GM21619 (cell line): ENCODE results near the gene DPP6.

Experiments used
- ATAC-seq: cut with Tn5 transposase; IDR thresholded peaks from one replicate; pipeline ENCODE4 v1.9.1; 2021; ENCODE audit not compliant: unreplicated experiment

The DPP6 gene

DNA sequence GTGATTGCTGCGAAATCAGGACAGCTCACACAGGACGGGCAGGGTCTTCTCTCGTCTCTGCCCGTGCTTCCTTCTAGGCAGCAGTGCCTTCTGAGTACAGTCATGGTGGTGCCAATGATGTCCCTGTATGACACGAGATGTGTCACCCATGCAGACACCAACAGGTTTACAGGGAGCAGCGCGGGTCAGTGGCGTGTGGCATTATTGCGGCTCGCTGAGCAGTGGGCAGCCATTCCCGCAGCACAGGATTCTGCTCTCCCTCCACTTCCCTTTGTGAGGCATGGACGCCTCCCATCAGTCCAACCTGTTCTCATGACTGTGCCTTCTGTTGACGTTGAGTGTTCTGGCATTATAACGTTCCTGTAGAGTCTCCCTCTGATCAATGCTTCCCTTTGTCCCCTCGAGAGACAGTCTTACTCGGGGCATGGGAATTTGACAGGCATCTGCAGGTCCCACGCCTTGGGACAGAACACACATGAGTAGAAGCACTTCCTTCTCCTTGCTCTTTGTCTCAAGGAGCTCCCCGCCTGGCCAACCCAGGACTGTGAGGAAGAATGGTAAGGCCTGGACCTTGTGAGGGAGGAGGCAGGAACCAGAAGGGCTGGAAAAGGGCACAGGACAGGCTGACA is 731.2 kb downstream of the DPP6 start:
- ATAC-seq: no peak

DNA sequence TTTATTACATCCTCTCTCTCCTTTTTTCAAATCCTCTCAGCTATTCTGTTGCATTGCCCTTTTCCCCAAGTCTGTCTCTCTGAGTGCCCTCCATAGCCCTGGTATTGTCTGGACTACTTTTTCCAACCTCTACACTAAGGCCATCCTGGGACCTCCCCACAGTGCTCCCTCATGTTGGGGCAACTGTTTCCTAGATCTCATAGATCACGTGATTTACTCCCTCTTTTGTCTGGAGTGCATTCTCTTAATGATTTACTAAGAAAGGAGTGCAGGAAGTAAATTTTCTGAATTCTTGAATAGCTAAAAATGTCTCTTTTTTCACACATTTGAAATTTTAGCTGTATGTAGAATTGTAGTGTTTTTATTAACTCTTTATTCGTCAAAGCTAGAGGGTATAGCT is 733.7 kb downstream of the DPP6 start:
- ATAC-seq: no peak

DNA sequence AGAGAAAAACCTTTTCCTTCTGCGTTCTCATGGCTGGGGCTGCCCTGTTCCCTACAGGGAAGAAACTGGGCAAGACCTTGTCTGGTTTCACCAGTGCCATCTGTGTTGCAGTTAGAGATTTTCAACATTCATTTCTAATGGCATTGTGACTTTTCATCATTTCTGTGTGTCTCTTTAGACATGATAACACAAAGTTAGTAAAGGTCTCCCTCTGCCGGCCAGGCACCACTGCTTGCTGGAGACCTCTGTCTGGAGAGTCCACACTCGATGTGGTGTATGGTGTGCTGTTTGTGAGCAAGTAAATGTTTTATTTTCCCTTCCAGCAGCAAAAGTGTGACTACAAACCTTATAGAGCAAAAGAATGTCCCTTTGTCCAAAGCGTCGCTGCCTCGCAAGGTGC is 737.2 kb downstream of the DPP6 start:
- ATAC-seq: no peak

DNA sequence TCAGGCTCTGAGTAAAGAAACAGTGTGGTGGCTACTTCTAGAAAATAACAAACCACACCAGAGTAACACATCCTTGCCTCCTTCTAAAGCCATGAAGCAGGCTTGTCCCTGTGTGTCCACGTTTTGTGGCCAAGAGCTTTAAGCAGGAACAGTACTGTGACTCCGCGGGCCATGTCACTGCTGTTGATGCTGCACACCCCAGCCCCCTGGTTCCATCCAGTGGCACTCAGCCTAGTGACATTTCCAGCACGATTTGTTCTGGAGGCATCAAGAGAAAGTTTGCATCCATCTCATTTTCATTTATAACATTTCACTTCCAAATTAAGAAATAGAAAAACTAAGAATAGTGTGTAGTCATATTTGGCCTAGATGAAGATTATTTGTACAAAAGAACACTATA is 739.4 kb downstream of the DPP6 start:
- no peak for ATAC-seq

DNA sequence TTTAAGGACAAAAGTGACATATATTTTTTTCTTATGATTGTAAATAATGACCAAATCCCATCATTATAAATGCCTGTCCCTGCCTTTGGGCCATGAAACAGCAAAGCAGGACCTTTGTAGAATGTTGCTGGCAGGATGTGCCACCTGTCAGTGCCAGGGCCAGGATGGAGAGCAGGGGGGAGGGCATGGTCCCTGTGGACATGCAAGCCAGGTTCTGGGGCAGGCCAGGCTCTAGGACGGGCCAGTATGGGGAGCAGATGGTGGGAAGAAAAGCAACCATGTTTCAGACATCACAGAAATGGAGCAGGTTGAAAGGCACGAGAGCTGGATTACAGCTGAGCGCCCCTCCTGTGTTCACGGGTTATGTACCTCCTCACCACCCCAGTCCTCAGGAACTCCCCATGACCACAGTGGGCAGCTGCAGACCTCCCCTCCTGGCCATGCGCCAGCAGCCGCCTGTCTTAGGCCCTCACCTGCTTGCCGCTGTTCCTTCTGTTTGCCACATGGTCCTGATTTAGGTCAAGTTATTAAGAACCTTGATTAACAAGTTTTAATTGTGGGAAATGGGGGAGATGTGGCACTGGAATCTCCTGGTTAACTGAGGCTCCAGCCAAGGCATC is 740.3 kb downstream of the DPP6 start:
- no peak for ATAC-seq

DNA sequence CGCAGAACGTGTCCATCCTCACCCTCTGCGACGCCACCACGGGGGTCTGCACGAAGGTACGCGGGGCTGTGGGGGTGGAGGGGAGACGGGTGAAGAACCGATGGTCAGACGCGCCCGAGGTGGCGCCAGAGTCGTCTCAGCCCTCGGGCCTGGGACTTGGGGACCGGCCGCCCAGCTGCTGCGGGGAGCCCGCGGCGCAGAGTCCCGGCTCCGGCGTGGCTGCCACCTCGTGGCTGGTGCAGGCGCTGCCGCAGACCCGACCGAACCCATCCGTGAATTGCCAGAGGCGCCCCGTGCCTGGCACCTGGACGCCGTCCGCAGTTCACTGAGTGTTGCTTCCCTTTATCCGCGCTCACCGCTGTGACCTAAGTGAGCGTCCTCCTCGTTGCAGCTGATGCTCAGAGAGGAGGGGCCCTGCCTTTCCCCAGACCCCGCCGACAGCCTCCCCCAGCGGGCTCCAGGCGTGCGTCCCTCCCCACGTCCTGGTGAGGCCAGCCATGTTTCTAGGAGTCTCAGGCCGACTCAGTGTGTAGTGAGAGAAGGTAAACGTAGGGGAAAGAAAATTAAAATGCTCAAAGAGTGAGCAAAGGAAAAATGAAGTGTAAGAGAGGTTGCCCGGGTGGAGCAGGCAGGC is 742.1 kb downstream of the DPP6 start:
- no peak for ATAC-seq

DNA sequence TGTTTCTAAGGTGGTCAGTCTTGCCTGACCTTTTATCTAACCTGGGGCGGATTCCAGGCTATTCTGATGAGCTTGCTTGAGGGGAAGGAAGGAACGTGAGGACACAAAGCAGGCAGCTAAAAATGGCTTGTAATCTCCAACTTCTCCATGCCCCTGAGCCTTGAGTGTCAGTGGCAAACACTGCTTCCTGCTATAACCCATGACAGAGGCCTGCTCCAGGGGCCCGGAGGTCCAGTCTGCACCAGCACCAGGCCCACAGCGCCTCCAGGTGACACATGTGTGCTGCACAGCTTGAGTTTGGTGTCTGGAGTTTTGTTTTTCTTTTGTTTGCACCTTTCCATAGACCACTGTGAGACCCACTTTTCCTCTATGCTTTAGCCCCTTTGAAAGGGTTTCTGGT is 742.8 kb downstream of the DPP6 start:
- no peak for ATAC-seq

DNA sequence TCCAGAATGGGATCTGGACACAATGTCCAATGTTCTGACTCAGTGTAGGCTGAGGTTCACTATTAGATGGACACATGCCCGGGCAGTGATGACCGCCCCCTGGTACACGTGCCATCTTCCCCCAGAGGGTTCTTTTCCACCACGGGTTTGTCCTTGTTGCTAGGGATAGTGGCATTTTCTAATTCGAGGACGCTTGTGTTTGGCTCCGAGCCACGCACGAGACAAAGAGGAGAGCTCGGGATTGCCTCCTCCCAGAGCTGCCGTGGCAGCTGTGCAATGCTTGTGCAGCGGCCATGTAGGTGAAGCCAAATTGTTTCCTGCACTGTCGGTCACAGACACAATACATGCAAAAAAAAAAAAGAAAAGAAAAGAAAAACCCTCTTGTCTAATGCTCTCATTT is 743.2 kb downstream of the DPP6 start:
- no peak for ATAC-seq

DNA sequence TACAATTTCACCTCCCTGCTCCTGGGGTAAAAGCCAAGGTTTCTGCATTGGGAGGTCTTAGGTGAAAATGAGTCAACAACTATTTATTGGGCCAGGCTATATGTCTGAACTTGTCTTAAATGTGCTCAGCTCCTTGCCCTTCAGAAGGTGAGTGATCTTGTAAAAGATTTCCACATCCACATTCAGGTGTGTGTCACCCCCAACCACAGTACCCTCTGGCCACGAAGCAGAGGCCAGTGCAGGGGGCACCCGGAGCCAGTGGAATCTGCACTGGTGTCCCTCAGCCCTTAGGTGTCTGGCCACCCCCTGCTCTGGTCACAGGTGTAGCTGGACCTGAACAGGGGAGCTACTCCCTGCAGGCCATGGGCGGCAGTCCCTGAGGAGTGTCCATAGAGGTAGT is 752.3 kb downstream of the DPP6 start:
- no peak for ATAC-seq

DNA sequence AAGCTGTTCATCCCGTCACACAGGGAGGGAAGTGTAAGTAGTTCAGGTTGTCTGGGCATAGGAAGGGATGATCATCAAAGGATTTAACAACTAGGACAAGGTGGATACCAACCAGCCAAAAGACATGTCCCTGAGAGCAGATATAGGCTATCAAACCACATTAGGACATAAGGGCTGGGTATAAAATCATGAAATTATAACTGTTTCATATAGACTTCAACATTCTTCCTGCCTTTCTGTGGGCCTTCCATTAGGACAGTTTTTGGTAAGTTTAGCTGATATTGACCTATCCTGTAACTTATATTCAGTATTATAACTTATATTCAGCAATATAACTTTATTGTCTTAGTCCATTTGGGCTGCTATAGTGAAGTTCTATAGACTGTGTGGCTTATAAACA is 759.8 kb downstream of the DPP6 start:
- no peak for ATAC-seq

DNA sequence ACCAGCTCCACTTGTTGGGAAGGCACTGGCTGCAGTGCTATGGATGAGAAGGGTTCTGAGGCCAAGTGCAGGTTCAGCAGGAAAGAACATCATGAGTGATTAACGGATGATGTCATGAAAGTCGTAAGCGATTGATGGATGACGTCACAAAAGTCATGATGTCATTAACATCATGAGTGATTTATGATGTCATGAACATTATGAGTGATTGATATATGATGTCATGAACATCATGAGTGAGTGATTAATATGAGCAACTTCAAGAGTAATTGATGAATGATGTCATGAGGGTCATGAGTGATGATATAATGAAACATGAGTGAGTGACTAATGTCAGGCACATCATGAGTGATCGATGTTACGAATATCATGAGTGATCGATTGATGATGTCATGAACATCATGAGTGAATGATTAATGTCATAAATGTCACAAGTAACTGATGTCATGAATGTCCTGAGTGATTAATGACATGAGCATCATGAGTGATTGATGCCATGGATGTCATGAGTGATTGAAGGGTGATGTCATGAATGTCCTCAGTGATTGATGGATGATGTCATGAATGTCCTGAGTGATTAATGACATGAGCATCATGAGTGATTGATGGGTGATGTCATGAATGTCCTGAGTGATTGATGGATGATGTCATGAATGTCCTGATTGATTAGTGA is 765.2 kb downstream of the DPP6 start:
- ATAC-seq: no peak

DNA sequence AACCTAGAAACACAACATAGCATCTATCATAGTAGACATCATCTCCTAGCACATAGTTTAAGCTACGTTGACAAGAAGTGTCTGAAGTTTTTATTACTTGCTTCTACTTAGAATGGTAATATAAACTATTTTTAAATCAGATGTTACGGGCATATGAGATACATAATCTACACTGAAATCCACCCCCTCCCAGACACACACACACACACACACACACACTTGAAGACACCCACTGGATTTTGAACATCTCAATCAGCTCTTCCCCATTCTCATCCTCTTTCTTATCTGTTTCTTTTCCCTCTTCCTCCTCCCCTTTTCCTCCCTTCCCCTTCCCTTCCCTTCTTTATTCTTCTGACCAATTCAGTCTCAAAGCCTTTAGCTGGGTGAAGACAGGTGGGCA is 774.8 kb downstream of the DPP6 start:
- ATAC-seq: no peak

DNA sequence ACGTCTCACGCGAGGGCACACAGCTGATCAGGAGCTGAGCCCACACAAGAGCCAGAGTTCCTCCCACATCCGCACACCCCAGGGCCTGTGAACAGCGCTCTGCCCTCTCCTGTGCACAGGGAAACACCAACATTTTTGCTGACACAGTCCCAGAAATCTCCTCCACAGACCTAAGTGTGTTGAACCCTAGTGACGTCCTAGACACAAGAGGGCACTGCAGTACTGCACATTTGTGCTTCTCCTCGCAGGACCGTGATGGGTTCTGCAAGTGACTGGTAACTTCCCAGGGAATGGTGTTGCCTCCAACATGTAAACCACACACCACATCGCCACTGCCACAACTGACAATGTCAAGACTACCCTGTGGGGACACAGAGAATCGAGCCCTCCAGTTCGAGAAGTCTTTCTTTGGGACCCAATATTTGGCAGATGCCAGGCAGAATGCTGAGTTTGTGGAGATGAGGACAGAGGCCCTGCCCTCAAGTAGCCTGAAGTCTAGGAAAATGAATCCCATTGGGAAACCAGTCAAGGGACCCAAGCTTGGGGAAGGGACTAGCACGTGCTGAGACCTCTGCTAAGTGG is 780.5 kb downstream of the DPP6 start:
- ATAC-seq: no peak

DNA sequence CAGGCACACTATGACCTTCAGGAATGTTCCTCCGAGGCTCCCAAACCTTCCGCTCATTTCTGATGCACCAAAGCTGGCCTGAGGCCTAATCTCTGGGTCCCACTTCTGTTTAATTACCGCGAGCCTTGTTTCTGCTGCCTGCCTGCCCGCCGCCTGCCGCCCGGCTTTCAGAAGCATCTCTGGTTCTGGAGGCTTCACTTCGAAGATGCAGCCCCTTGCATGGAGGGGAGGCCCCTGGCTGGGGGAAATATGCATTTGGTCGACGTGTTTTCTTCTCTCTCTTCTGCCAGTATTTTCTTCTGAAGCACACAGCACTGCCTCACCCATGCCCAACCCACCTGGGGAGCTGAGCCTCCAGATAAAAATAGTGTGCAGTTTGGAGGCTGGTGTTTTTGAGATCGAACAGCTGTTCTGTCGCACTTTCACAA is 783.8 kb downstream of the DPP6 start:
- no peak for ATAC-seq

DNA sequence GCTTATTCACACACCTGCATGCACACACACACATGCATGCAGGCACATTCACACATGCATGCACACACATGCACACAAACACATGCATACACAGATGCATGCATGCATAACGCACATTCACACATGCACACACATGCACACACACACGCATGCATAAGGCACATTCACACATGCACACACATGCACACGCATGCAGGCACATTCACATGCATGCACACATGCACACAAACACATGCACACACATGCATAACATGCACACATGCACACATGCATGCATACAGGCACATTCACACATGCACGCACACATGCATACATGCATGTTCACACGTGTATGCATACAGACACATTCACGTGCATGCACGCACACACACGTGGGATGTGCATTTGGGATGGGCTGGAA is 784.9 kb downstream of the DPP6 start:
- no peak for ATAC-seq

DNA sequence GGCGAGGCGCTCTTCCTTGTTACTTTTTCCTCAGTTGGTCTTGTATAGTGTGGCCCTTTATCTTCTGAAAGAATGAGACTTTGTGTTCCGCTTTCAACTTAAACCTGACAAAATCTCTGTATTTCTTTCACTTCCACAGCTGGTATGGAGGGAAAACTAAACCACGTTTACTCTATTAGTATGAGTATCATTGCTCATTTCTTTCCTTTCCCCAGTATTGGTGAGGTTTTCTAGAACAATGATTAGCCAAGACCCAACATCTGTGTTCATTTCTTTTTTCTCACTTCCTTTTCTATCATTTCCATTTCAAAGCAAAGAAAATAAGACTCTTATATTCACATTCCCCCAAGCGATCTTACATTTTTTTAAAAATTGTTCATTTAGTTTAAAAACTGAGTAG is 785.4 kb downstream of the DPP6 start:
- peak; percentile 97 for ATAC-seq

DNA sequence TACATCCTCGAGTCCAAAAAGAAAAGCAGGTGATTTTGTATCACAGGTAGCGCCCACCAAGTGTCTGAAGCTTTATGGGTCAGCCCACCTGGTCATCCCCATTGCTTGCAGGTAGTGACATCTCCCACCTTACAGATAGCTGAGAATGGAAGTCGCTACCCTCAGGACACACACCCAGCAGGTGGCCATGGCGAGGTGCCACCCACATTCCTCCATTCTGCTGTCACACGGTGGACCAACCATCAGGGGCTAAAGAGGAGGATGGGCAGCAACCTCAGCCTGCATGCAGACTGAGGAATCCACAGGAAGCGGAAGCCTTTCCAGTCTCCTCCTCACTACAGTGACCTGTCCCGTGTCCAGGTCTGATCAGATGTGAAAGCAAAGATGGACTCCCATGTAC is 787.9 kb downstream of the DPP6 start:
- no peak for ATAC-seq

DNA sequence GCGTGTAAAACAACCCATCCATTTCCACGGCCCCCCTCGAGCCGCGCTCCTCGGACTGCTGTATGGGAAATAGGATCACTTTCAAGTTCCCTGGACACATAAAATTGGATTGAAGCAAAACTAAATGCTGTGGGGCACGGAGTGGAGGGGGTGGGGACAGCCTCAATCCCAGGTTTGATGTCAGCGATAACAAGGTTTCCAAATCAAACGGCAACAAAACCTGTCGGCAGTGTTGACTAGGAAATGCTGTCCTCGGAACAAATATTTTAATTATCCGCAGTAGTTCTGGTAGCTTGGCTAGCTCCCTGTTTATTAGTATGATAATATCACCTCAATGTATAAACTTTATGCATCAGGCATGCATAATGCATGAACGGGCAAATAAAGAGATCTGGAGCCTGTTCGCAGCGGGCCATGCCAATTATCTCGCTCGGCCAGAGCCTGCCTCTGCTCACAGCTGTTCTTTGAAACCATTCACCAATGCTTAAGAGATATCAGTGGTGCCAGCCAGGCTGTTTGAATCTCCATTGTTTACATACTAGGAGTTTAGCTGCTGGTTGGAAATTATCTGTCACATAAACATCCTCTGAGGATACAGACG is 789.6 kb downstream of the DPP6 start:
- ATAC-seq: no peak

DNA sequence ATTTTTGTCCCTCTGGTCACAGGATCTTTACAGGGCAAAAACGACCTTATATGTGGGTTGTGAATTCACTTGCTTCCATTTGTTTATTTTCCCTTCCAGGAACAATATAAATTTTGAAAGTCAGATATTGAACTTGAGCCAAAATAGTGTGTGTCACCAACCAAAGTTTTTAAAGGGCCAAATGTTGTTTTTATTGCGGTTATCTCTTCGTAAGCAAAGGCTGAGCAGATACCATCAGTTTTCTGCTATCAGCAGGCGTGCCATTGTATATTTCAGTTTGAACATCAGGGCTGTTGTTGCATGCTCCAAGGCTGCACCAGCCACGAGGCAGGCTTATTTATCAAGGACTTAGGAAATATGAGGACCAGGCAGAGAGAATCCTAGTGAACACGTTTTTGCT is 790.4 kb downstream of the DPP6 start:
- no peak for ATAC-seq

DNA sequence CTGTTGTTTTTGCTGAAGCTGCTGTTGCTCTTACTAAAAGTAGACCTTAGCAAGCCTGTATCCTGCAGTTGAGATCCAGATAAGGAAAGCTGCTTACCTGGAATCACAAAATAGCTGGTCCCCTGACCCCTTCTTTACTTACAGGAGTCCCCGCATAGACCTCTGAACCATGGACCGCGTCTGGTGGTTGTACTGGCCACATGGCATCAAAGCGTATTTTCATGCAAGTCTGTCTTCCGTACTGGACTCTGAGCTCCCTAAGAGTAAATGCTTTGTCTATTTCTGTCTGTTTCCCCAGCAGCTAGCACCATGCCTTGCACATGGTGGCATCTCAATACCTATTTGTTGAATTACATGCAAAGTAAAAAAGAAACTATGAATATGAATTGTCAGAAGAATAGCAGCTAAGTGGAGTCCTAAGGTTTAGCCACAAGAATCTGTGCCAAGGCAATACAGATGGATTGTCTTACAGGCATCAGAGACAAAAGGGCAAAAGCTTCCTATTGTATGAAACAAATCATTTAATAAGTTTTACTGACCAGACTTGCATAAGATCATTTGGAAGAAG is 791.6 kb downstream of the DPP6 start:
- ATAC-seq: no peak

DNA sequence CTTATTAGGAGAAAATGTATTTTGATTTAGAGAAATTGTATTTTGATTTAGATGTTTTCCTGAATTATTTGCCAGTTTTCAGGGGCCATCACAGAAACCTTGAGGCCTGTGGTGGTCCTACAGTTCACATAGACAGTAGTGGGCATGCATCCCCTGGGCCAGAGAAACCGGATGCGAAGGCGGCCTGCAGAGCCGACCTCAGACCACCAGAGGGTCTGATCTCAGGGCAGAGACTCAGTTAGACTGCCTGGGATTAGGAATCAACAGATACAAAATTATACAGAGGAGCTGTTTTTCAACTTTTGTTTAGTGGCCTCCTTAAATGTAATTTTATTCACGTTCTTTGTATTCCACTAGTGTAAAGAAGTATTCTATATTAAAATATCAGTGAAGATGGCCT is 792.3 kb downstream of the DPP6 start:
- ATAC-seq: no peak
